Activated CD4-positive, alpha-beta memory T cell treated with anti-CD3 and anti-CD28 coated beads for 36 hours (primary cell): ENCODE data around the gene HELZ. TPM values are rescaled to one million over a fixed set of nuclear protein-coding genes. Genes with fewer than 3 reads are reported as not detected.
"Not testable (repeated sequence)": the region's sequence is repeated elsewhere in the genome, so short reads cannot be mapped to it uniquely, and the experiment has no call there.

Experiments
- CTCF ChIA-PET: fragments of 350-600 bp; sonication (Branson Sonifier 250); formaldehyde crosslinking; loops from one replicate; lab custom pipeline; 2021; ENCODE audit warnings: antibody characterized with exemption, inconsistent platforms; lab: Charles Lee
- POLR2A ChIA-PET: fragments of 350-600 bp; sonication (Branson Sonifier 250); formaldehyde crosslinking; loops from one replicate; lab custom pipeline; 2021; ENCODE audit warnings: antibody characterized with exemption; lab: Charles Lee
- DNase-seq: peaks from one replicate; pipeline ENCODE4 v3.0.0-alpha.2; 2020
- H3K27ac Mint-ChIP-seq: one replicate; pipeline ENCODE4 v1.8.0; 2021; ENCODE audit warnings: mixed read lengths
- H3K27me3 Mint-ChIP-seq: one replicate; pipeline ENCODE4 v1.8.0; 2021; ENCODE audit warnings: mixed read lengths
- H3K36me3 Mint-ChIP-seq: one replicate; pipeline ENCODE4 v1.8.0; 2021; ENCODE audit warnings: mixed read lengths
- H3K4me1 Mint-ChIP-seq: one replicate; pipeline ENCODE4 v1.8.0; 2021; ENCODE audit warnings: low read depth, mixed read lengths
- H3K4me3 Mint-ChIP-seq: one replicate; pipeline ENCODE4 v1.8.0; 2021; ENCODE audit warnings: mild to moderate bottlenecking, mixed read lengths
- H3K9me3 Mint-ChIP-seq: one replicate; pipeline ENCODE4 v1.8.0; 2021; ENCODE audit warnings: mixed read lengths
- intact Hi-C: fragments of 100-400 bp; cut with micrococcal nuclease; formaldehyde crosslinking; loops from one replicate; pipeline ENCODE4 v1.15.1; 2023
- total RNA-seq, 2 experiments: library from RNA; stranded (reverse); gene quantifications; one replicate each; pipeline ENCODE4 v1.2.3, GENCODE V29; 2021

The HELZ gene
- total RNA-seq, 2 experiments from 2014 or later = 52.0 to 53.1 TPM

- Mint-ChIP-seq H3K27ac (no peak overlapping the region), H3K9me3 (no peaks in the 10 kb centered on the region), H3K4me1 (peaks cover 23% of the 10 kb centered on the region), H3K36me3 (no peaks in the 10 kb centered on the region), H3K4me3 (no peak overlapping the region), H3K27me3 (no peaks in the 10 kb centered on the region)
- intact Hi-C loops = no loop called here
- DNase-seq = no peak
- ChIA-PET POLR2A (no interaction called here), CTCF (interaction anchor here (0.9 kb wide), 1 partner anchor 10 kb away, joined by 3 read pairs; no protein-coding TSS in a partner anchor)
Observed at GRCh38 chr17:67262435-67263117, 17.6 kb upstream of the HELZ start.

GRCh38 chr17:67260170-67260987, 15.4 kb upstream of the HELZ start:
- no peaks in the 10 kb centered on the region for H3K9me3 Mint-ChIP-seq
- no peaks in the 10 kb centered on the region for H3K36me3 Mint-ChIP-seq
- no peaks in the 10 kb centered on the region for H3K27me3 Mint-ChIP-seq
- intact Hi-C loops = no loop called here
- no peak overlapping the region for H3K27ac Mint-ChIP-seq
- CTCF ChIA-PET = no interaction called here
- DNase-seq = no peak
- POLR2A ChIA-PET = no interaction called here
- H3K4me3 Mint-ChIP-seq = no peak overlapping the region
- H3K4me1 Mint-ChIP-seq = peaks cover 29% of the 10 kb centered on the region

- ChIA-PET CTCF (interaction anchor here (1.3 kb wide), 1 partner anchor 37 kb away, joined by 3 read pairs; no protein-coding TSS in a partner anchor), POLR2A (no interaction called here)
- peak; percentile 46 for DNase-seq
- intact Hi-C loops = no loop called here
- no peaks in the 10 kb centered on the region for H3K27me3 Mint-ChIP-seq
- peaks cover 29% of the 10 kb centered on the region for H3K4me1 Mint-ChIP-seq
- H3K4me3 Mint-ChIP-seq = peak overlapping the region; percentile 8
- no peak overlapping the region for H3K27ac Mint-ChIP-seq
- H3K36me3 Mint-ChIP-seq = no peaks in the 10 kb centered on the region
- no peaks in the 10 kb centered on the region for H3K9me3 Mint-ChIP-seq
Observed at GRCh38 chr17:67258821-67259468, 13.9 kb upstream of the HELZ start.

DNA sequence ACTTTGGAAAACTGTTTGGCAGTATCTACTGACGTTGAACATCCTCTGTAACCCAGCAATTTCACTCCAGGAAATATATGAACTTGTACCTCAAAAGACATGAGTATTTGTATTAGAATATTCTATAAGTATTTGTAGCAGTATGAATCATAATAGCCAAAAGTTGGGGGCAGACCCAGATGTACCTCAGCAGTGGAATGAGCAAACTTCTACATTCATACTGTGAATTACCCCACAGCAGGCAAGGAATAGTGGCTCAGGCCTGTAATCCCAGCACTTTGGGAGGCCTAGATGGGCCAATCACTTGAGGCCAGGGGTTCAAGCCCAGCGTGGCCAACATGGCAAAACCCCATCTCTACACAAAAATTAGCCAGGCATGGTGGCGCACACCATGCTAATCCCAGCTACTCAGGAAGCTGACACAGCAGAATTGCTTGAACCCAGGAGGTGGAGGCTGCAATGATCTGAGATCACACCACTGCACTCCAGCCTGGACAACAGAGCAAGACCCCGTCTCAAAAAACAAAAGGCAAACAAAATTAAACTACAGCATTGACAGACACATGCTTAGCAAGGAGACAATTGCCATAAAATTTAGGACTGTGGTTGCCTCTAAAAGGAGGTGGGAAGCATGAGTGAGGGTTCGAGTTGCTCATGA, 11.2 kb upstream of the HELZ start:
- Mint-ChIP-seq H3K9me3 (no peaks in the 10 kb centered on the region), H3K4me1 (peaks cover 29% of the 10 kb centered on the region), H3K27ac (no peak overlapping the region), H3K36me3 (no peaks in the 10 kb centered on the region), H3K27me3 (no peaks in the 10 kb centered on the region), H3K4me3 (no peak overlapping the region)
- DNase-seq = peak; percentile 12
- intact Hi-C loops = no loop called here
- POLR2A ChIA-PET = interaction anchor here (1.1 kb wide), 1 partner anchor 36 kb away, joined by 3 read pairs; no protein-coding TSS in a partner anchor
- CTCF ChIA-PET = interaction anchor here (1.3 kb wide), 1 partner anchor 54 kb away, joined by 3 read pairs; no protein-coding TSS in a partner anchor

GRCh38 chr17:67253384-67253783, 8.4 kb upstream of the HELZ start:
- CTCF ChIA-PET = no interaction called here
- Mint-ChIP-seq H3K4me3 (no peak overlapping the region), H3K27me3 (no peaks in the 10 kb centered on the region)

DNA sequence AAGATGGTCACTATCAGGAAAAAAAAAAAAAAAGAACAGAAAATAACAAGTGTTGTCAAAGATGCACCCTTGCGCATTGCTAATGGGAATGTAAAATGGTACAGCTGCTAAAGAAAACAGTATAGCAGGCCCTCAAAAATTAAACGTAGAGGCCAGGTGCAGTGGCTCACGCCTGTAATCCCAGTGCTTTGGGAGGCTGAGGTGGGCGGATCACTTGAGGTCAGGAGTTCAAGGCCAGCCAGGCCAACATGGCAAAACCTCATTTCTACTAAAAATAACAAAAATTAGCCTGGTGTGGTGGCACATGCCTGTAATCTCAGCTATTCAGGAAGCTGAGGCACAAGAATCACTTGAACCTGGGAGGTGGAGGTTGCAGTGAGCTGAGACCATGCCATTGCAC, 6.6 kb upstream of the HELZ start:
- H3K4me1 Mint-ChIP-seq = peaks cover 14% of the 10 kb centered on the region
- intact Hi-C loops, H3K9me3 Mint-ChIP-seq, H3K36me3 Mint-ChIP-seq, DNase-seq, H3K27me3 Mint-ChIP-seq, POLR2A ChIA-PET, H3K4me3 Mint-ChIP-seq, H3K27ac Mint-ChIP-seq: not testable (repeated sequence)
- CTCF ChIA-PET = interaction anchor here (0.7 kb wide), 1 partner anchor 528 kb away, joined by 3 read pairs; no protein-coding TSS in a partner anchor

More at GRCh38 chr17:67253384-67253783, 8.4 kb upstream of the HELZ start:
- Mint-ChIP-seq H3K27ac (no peak overlapping the region), H3K36me3 (no peaks in the 10 kb centered on the region), H3K4me1 (peaks cover 14% of the 10 kb centered on the region), H3K9me3 (no peaks in the 10 kb centered on the region)
- intact Hi-C loops = no loop called here
- POLR2A ChIA-PET = no interaction called here
- no peak for DNase-seq

GRCh38 chr17:67248291-67248690, 3.3 kb upstream of the HELZ start:
- H3K4me3 Mint-ChIP-seq = no peak overlapping the region
- peaks cover 6% of the 10 kb centered on the region for H3K36me3 Mint-ChIP-seq
- no peaks in the 10 kb centered on the region for H3K9me3 Mint-ChIP-seq
- ChIA-PET CTCF (no interaction called here), POLR2A (no interaction called here)
- no peak for DNase-seq
- intact Hi-C loops = no loop called here
- no peaks in the 10 kb centered on the region for H3K27me3 Mint-ChIP-seq
- no peak overlapping the region for H3K27ac Mint-ChIP-seq
- H3K4me1 Mint-ChIP-seq = peaks cover 21% of the 10 kb centered on the region

DNA sequence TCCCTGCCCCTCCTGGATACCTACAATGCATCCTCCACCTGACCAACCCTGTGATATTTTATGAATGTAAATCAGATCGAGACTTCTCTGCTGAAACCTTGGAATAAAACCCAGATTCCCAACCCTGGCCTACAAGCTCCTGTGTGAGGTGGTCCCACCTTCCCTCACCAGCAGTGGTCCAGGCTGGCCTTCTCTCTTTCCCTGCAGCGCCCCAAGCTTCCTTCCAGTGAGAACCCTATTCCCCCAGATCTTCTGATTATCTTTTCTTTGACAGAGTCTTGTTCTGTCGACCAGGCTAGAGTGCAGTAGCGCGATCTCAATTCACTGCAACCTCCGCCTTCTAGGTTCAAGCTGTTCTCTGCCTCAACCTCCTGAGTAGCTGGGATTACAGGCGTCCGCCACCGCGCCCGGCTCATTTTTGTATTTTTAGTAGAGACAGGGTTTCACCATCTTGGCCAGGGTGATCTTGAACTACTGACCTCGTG, 2.5 kb upstream of the HELZ start:
- ChIA-PET CTCF (no interaction called here), POLR2A (no interaction called here)
- H3K4me3 Mint-ChIP-seq = no peak overlapping the region
- H3K36me3 Mint-ChIP-seq = peaks cover 8% of the 10 kb centered on the region
- intact Hi-C loops = no loop called here
- peaks cover 27% of the 10 kb centered on the region for H3K4me1 Mint-ChIP-seq
- H3K27ac Mint-ChIP-seq = no peak overlapping the region
- no peaks in the 10 kb centered on the region for H3K27me3 Mint-ChIP-seq
- DNase-seq = no peak
- H3K9me3 Mint-ChIP-seq = no peaks in the 10 kb centered on the region

GRCh38 chr17:67246653-67247415, 1.8 kb upstream of the HELZ start:
- peak; percentile 65 for DNase-seq
- H3K27ac Mint-ChIP-seq = no peak overlapping the region
- H3K27me3 Mint-ChIP-seq = no peaks in the 10 kb centered on the region
- H3K4me3 Mint-ChIP-seq = peak overlapping the region; percentile 71
- POLR2A ChIA-PET = no interaction called here
- intact Hi-C loops = no loop called here
- peaks cover 9% of the 10 kb centered on the region for H3K36me3 Mint-ChIP-seq
- CTCF ChIA-PET = no interaction called here
- H3K4me1 Mint-ChIP-seq = peaks cover 31% of the 10 kb centered on the region
- H3K9me3 Mint-ChIP-seq = no peaks in the 10 kb centered on the region

- Mint-ChIP-seq H3K36me3 (peaks cover 13% of the 10 kb centered on the region), H3K27ac (no peak overlapping the region), H3K9me3 (no peaks in the 10 kb centered on the region), H3K4me3 (peak overlapping the region; percentile 71), H3K27me3 (no peaks in the 10 kb centered on the region), H3K4me1 (peaks cover 36% of the 10 kb centered on the region)
- intact Hi-C loops = no loop called here
- ChIA-PET CTCF (no interaction called here), POLR2A (no interaction called here)
- no peak for DNase-seq
Observed at GRCh38 chr17:67246403-67246652, 1.3 kb upstream of the HELZ start.

GRCh38 chr17:67245694-67246402, 852 bp upstream of the HELZ start:
- Mint-ChIP-seq H3K4me3 (peak overlapping the region; percentile 79), H3K27me3 (no peaks in the 10 kb centered on the region), H3K9me3 (no peaks in the 10 kb centered on the region), H3K27ac (peak overlapping the region; percentile 67), H3K4me1 (peaks cover 41% of the 10 kb centered on the region), H3K36me3 (peaks cover 14% of the 10 kb centered on the region)
- ChIA-PET CTCF (interaction anchor here (0.8 kb wide), 1 partner anchor 12 kb away, joined by 3 read pairs; no protein-coding TSS in a partner anchor), POLR2A (interaction anchor here (1.0 kb wide), 1 partner anchor 12 kb away, joined by 4 read pairs; no protein-coding TSS in a partner anchor)
- intact Hi-C loops = no loop called here
- peak; percentile 59 for DNase-seq
